Measurements from ENCODE around the gene PER1. TPM values are rescaled to one million over a fixed set of nuclear protein-coding genes. Genes with fewer than 3 reads are reported as not detected.

PER1 gene
- total RNA-seq, 1 experiment from 2014 or later: 17.1 TPM

DNA sequence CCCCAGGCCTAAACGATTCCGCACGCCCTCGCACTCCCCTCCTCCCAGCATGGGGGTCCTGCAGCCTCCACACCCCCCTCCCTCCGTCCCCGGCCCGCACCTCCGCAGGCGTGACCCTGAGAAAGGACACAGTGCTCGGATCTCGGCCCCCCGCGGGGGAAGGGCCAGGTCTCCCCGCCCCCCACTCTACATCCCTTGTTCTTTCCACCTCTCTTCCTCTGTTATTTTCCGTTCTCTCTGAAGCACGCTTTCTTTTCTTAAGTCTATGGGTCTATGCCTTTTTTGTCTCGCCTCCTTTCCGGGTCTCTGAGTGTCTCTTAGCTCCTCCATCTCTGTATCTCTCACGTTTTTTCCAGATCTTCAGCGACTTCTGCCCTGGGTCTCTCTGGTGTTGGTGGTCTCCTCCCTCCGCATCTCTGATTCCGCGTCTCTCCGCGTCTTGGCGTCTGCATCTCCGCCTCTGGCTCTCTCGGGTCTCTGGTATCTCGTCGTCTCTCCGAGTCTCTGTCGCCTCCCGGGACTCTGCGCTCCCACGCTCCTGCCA is 26.2 kb downstream of the PER1 start:
- TF ChIP-seq SIN3A (IDR thresholded peaks at IDR 0.05; ENCODE audit: borderline replicate concordance, insufficient read depth, low read depth, low read length) (no peak), TCF7L2 (IDR thresholded peaks at IDR 0.05; ENCODE audit: low read depth, low read length) (no peak), REST (IDR thresholded peaks at IDR 0.05; ENCODE audit: insufficient read depth in 1 of 2, low read depth in 2 of 2, low read length in 1 of 2) (no peak), POLR2AphosphoS5 (IDR thresholded peaks at IDR 0.05; ENCODE audit: low read depth, low read length) (no peak)
- TF ChIP-seq, protein P1, sequence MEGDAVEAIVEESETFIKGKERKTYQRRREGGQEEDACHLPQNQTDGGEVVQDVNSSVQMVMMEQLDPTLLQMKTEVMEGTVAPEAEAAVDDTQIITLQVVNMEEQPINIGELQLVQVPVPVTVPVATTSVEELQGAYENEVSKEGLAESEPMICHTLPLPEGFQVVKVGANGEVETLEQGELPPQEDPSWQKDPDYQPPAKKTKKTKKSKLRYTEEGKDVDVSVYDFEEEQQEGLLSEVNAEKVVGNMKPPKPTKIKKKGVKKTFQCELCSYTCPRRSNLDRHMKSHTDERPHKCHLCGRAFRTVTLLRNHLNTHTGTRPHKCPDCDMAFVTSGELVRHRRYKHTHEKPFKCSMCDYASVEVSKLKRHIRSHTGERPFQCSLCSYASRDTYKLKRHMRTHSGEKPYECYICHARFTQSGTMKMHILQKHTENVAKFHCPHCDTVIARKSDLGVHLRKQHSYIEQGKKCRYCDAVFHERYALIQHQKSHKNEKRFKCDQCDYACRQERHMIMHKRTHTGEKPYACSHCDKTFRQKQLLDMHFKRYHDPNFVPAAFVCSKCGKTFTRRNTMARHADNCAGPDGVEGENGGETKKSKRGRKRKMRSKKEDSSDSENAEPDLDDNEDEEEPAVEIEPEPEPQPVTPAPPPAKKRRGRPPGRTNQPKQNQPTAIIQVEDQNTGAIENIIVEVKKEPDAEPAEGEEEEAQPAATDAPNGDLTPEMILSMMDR (IDR thresholded peaks at IDR 0.05): no peak
- H3K27ac ChIP-seq (ENCODE audit: low read length): no peak overlapping the region
- peak overlapping the region; percentile 60 to 92 for H3K4me3 ChIP-seq (ENCODE audit: low read depth in 2 of 2, low read length in 2 of 2)
- H3K27me3 ChIP-seq (ENCODE audit: control insufficient read depth, insufficient read depth, low read length): no peaks in the 10 kb centered on the region
- peaks cover 7% of the 10 kb centered on the region for H3K4me1 ChIP-seq (ENCODE audit: control insufficient read depth, insufficient read depth, low read length)
- DNase-seq (ENCODE audit: low read depth, low spot score): no peak
- CTCF ChIA-PET: no interaction called here
- H3K9me3 ChIP-seq (ENCODE audit: control insufficient read depth, insufficient read depth, low read depth, low read length): no peaks in the 10 kb centered on the region
- no TSS peak for BruUV-seq (replicated peaks)
- ATAC-seq: peak; percentile 1
- H3K36me3 ChIP-seq (ENCODE audit: control insufficient read depth, insufficient read depth, low read length): no peaks in the 10 kb centered on the region
- in situ Hi-C loops (cut with HindIII; ENCODE audit: low pct_unique_long_range_greater_than_20kb, low sequenced_read_pairs): no loop called here
- POLR2A ChIA-PET: no interaction called here
- intact Hi-C loops (cut with micrococcal nuclease; ENCODE audit: unreplicated experiment): loop anchor here (10.0 kb wide), 1 partner anchor 99 kb away; no protein-coding TSS in a partner anchor

DNA sequence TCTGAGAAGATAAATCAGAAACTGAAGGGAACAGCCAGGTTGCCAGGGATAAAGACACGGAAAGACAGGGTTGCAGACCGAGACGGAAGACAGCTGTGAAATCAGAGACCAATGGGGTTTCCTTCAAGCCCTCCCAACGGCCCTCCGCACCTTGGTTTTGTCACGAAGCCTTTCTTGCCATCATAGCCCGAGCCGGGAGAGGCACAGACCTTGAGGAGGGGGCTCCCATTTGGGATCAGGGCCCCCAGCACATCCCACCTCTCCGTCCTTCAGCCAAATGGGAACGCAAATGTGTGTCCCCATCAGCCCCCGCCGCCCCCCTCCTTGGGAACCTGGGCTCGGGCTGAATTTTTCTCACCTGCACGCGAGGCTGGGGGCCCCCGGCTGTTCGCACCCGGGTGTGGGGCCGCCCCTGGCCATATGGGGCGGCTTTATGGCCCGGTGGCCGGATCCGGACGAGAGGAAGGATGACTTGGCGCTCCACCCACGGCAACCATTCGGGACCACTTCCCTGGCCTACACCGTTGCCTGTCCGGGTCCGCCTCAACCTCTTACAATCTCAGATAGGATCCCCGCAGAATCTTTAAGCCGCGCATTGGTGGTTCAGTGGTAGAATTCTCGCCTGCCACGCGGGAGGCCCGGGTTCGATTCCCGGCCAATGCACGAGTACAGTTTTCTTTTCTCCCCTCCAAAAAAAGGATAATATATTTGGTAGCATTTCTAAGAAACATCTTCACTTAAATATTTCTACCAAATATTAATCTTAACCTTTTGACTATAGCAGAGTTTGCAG is 26.9 kb downstream of the PER1 start:
- Histone ChIP-seq H3K4me1 (ENCODE audit: control insufficient read depth, insufficient read depth, low read length) (peaks cover 7% of the 10 kb centered on the region), H3K27me3 (ENCODE audit: control insufficient read depth, insufficient read depth, low read length) (no peaks in the 10 kb centered on the region), H3K4me3 (ENCODE audit: low read depth in 2 of 2, low read length in 2 of 2) (peak overlapping the region; percentile 60 to 92), H3K27ac (ENCODE audit: low read length) (no peak overlapping the region), H3K36me3 (ENCODE audit: control insufficient read depth, insufficient read depth, low read length) (no peaks in the 10 kb centered on the region), H3K9me3 (ENCODE audit: control insufficient read depth, insufficient read depth, low read depth, low read length) (no peaks in the 10 kb centered on the region)
- no peak for TF ChIP-seq TCF7L2 (IDR thresholded peaks at IDR 0.05; ENCODE audit: low read depth, low read length)
- TF ChIP-seq POLR2AphosphoS5 (IDR thresholded peaks at IDR 0.05; ENCODE audit: low read depth, low read length): peak; percentile 76
- POLR2A ChIA-PET: no interaction called here
- no TSS peak for BruUV-seq (replicated peaks)
- in situ Hi-C loops (cut with HindIII; ENCODE audit: low pct_unique_long_range_greater_than_20kb, low sequenced_read_pairs) (no loop called here), intact Hi-C loops (cut with micrococcal nuclease; ENCODE audit: unreplicated experiment) (loop anchor here (10.0 kb wide), 1 partner anchor 99 kb away; no protein-coding TSS in a partner anchor)
- no peak; the same call in 1 of the 2 replicates for ATAC-seq
- no peak for DNase-seq (ENCODE audit: low read depth, low spot score)
- CTCF ChIA-PET: no interaction called here

All from Panc1 (cell line).